ENCODE data around the gene TEX12. TPM values are rescaled to one million over a fixed set of nuclear protein-coding genes. Genes with fewer than 3 reads are reported as not detected.

The TEX12 gene
- total and polyA plus RNA-seq, 11 donors: 0.27 to 0.57 (median 0.36) TPM; not detected in 8

DNA sequence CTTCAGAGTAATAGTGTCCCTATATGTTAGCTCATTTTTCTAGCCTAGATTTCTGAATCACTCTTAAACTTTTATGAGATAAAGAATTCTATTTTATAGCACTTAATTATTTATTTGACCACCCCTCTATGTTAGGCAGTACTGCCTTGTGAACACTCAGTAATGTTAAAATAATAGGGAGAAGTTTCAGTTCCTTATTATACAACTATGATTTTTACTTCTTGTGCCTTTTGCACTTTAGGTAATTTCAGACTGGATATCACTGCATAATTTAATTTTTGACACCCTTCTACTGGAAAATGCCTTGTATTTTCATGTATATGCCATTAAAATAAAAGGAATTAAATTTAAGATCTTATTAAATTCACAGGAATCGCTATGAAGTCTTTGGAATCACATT lies 11.3 kb downstream of the TEX12 start:
- H3K27me3 ChIP-seq: no peaks in the 10 kb centered on the region
- H3K4me1 ChIP-seq: peaks cover 0 to 26% (median 2%) of the 10 kb centered on the region in 12 donors
- peaks cover 0 to 5% (median 0%) of the 10 kb centered on the region in 9 donors for H3K36me3 ChIP-seq
- ATAC-seq (no peak), DNase-seq (no peak)
- WGBS, 4 donors: 91 to 97% (median 95%) methylated on average over 1 of the region's 1 CpG
- peak overlapping the region in 8 of 12 donors; percentile 10 to 83 (median 74) for H3K27ac ChIP-seq
- no peaks in the 10 kb centered on the region for H3K9me3 ChIP-seq
- TF ChIP-seq, protein P1, sequence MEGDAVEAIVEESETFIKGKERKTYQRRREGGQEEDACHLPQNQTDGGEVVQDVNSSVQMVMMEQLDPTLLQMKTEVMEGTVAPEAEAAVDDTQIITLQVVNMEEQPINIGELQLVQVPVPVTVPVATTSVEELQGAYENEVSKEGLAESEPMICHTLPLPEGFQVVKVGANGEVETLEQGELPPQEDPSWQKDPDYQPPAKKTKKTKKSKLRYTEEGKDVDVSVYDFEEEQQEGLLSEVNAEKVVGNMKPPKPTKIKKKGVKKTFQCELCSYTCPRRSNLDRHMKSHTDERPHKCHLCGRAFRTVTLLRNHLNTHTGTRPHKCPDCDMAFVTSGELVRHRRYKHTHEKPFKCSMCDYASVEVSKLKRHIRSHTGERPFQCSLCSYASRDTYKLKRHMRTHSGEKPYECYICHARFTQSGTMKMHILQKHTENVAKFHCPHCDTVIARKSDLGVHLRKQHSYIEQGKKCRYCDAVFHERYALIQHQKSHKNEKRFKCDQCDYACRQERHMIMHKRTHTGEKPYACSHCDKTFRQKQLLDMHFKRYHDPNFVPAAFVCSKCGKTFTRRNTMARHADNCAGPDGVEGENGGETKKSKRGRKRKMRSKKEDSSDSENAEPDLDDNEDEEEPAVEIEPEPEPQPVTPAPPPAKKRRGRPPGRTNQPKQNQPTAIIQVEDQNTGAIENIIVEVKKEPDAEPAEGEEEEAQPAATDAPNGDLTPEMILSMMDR (IDR thresholded peaks at IDR 0.05): no peak
- no peak for TF ChIP-seq POLR2A (IDR thresholded peaks at IDR 0.05)
- H3K4me3 ChIP-seq: peak overlapping the region in 10 of 12 donors; percentile 38 to 62 (median 50)
- intact Hi-C loops (cut with DNase I): loop anchor here in 4 of 10 donors (5.0 to 10.0 kb wide), 3 partner anchors 61 to 66 kb away; no protein-coding TSS in a partner anchor

DNA sequence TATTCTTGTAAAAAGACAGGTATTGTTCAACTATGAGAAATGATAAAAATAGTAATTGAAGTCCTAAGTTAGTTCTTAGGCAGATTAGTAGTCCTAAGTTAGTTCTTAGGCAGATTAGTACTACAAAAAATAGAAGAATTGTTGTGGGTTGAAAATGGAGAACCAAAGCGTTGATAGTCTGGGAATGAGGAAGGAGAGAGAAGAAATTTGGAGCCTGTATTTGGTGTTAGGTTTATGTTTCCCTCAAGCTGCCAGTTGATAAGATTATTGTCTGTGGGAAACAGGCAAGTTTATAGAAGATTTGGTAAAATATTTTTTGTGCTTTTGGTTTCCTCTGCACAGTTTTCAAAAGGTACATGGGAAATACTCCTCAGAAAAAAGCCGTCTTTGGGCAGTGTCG lies 11.8 kb downstream of the TEX12 start:
- peak overlapping the region in 5 of 12 donors; percentile 31 to 80 (median 76) for H3K27ac ChIP-seq

DNA sequence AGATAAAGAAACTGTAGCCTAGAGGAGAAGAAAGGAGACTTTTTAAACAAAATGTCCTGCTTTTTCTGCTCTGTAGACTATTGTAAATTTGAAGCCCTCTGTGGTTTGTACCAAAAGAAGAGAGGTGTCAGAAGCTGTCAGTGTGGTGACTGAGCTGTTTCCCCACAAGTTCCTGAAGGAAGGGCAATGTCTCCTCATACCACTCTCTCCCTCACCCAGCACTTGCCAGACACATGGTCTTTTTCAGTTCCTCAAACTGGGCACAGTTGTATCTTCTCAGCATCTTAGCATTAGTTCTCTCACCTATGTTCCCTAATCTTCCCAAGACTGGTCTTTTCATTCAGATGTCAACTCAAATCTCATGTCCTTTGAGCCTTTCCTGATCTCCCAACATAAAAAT lies 12.4 kb downstream of the TEX12 start:
- no peak for DNase-seq
- TF ChIP-seq POLR2A (IDR thresholded peaks at IDR 0.05): no peak
- TF ChIP-seq, protein P1 (IDR thresholded peaks at IDR 0.05): no peak
- intact Hi-C loops (cut with DNase I): loop anchor here in 4 of 10 donors (5.0 to 10.0 kb wide), 3 partner anchors 62 to 67 kb away; no protein-coding TSS in a partner anchor
- ATAC-seq: peak in 2 of 4 donors; percentile 17 to 31
- peak overlapping the region in 6 of 12 donors; percentile 12 to 80 (median 28) for H3K27ac ChIP-seq
- H3K4me3 ChIP-seq: peak overlapping the region in 1 of 12 donors; percentile 5
- H3K27me3 ChIP-seq: no peaks in the 10 kb centered on the region
- H3K9me3 ChIP-seq: no peaks in the 10 kb centered on the region
- peaks cover 0 to 5% (median 0%) of the 10 kb centered on the region in 9 donors for H3K36me3 ChIP-seq
- peaks cover 0 to 26% (median 2%) of the 10 kb centered on the region in 12 donors for H3K4me1 ChIP-seq

More for the DNA sequence above, 11.8 kb downstream of the TEX12 start:
- Histone ChIP-seq H3K27me3 (no peaks in the 10 kb centered on the region), H3K4me1 (peaks cover 0 to 26% (median 2%) of the 10 kb centered on the region in 12 donors), H3K4me3 (peak overlapping the region in 3 of 12 donors; percentile 5 to 55 (median 7)), H3K9me3 (no peaks in the 10 kb centered on the region), H3K36me3 (peaks cover 0 to 5% (median 0%) of the 10 kb centered on the region in 9 donors)
- intact Hi-C loops (cut with DNase I): loop anchor here in 4 of 10 donors (5.0 to 10.0 kb wide), 3 partner anchors 62 to 67 kb away; no protein-coding TSS in a partner anchor
- DNase-seq (no peak), ATAC-seq (no peak)
- 53 to 67% (median 64%) methylated on average over 3 of the region's 3 CpGs for WGBS, 4 donors
- no peak for TF ChIP-seq POLR2A (IDR thresholded peaks at IDR 0.05)
- TF ChIP-seq, protein P1 (IDR thresholded peaks at IDR 0.05): no peak

DNA sequence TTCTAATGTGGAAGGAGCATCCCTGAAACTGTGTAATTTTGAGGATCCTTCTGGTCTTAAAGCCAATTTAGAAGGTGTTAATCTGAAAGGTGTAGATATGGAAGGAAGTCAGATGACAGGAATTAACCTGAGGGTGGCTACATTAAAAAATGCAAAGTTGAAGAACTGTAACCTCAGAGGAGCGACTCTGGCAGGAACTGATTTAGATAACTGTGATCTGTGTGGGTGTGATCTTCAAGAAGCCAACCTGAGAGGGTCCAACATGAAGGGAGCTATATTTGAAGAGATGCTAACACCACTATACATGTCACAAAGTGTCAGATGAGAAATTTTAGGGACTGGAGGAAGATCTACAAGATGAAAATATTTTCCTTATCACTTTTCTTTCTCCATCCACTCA lies 15.7 kb downstream of the TEX12 start:
- intact Hi-C loops (cut with DNase I): no loop called here
- Histone ChIP-seq H3K9me3 (no peaks in the 10 kb centered on the region), H3K27ac (no peak overlapping the region), H3K4me3 (no peak overlapping the region), H3K27me3 (no peaks in the 10 kb centered on the region), H3K4me1 (peaks cover 0 to 22% (median 5%) of the 10 kb centered on the region in 12 donors), H3K36me3 (peaks cover 0 to 5% (median 0%) of the 10 kb centered on the region in 9 donors)
- 60 to 72% (median 67%) methylated on average over 1 of the region's 1 CpG for WGBS, 4 donors
- no peak for TF ChIP-seq POLR2A (IDR thresholded peaks at IDR 0.05)
- TF ChIP-seq, protein P1 (IDR thresholded peaks at IDR 0.05): no peak
- DNase-seq: no peak
- ATAC-seq: no peak
